NCI-H526 (cell line): ENCODE results near the gene SPTSSA.
"Not testable (repeated sequence)": the region's sequence is repeated elsewhere in the genome, so short reads cannot be mapped to it uniquely, and the experiment has no call there.

Experiments used
- DNase-seq, 2 experiments: peaks; one replicate each; lab custom pipeline; 2025; lab: John Stamatoyannopoulos, UW

The SPTSSA gene

GRCh38 chr14:34472706-34473279, 10.8 kb upstream of the SPTSSA start:
- DNase-seq: peak in 1 of 2 experiments; percentile 30

- DNase-seq: no peak
Measured at GRCh38 chr14:34470319-34470718, 8.3 kb upstream of the SPTSSA start.

- no peak for DNase-seq
Measured at GRCh38 chr14:34466691-34467090, 4.7 kb upstream of the SPTSSA start.

GRCh38 chr14:34465069-34465859, 3.2 kb upstream of the SPTSSA start:
- no peak for DNase-seq

GRCh38 chr14:34463598-34463961, 1.5 kb upstream of the SPTSSA start:
- no peak for DNase-seq

GRCh38 chr14:34461334-34462131, 507 bp downstream of the SPTSSA start:
- DNase-seq: peak; percentile 48 to 75

- DNase-seq: no peak
Measured at GRCh38 chr14:34460841-34461240, 1.2 kb downstream of the SPTSSA start.

- no peak for DNase-seq
Measured at GRCh38 chr14:34460295-34460694, 1.7 kb downstream of the SPTSSA start.

GRCh38 chr14:34457186-34457585, 4.9 kb downstream of the SPTSSA start:
- DNase-seq: no peak

- no peak for DNase-seq
Measured at GRCh38 chr14:34453226-34453625, 8.8 kb downstream of the SPTSSA start.

GRCh38 chr14:34452258-34452822, 9.7 kb downstream of the SPTSSA start:
- no peak for DNase-seq

GRCh38 chr14:34450958-34451357, 11.1 kb downstream of the SPTSSA start:
- no peak for DNase-seq

GRCh38 chr14:34450542-34450915, 11.5 kb downstream of the SPTSSA start:
- DNase-seq: peak; percentile 67 to 76

GRCh38 chr14:34449819-34450541, 12.1 kb downstream of the SPTSSA start:
- DNase-seq: no peak

GRCh38 chr14:34439090-34439489, 22.9 kb downstream of the SPTSSA start:
- no peak for DNase-seq

GRCh38 chr14:34438438-34438837, 23.6 kb downstream of the SPTSSA start:
- DNase-seq: no peak

GRCh38 chr14:34437729-34438080, 24.3 kb downstream of the SPTSSA start:
- no peak for DNase-seq

GRCh38 chr14:34436960-34437728, 24.9 kb downstream of the SPTSSA start:
- no peak for DNase-seq

- DNase-seq: no peak
Measured at GRCh38 chr14:34436118-34436905, 25.7 kb downstream of the SPTSSA start.

GRCh38 chr14:34433957-34434356, 28.1 kb downstream of the SPTSSA start:
- DNase-seq: no peak

GRCh38 chr14:34428102-34428466, 34.0 kb downstream of the SPTSSA start:
- not testable (repeated sequence) for DNase-seq
